Ishikawa (cell line): ENCODE results near the gene SCRN2.
A peak's percentile ranks its signal among the peaks of the same experiment; 100 is the strongest.

ENCODE experiments used
- CEBPB ChIP-seq: IDR thresholded peaks from 2 replicates; pipeline ENCODE4 v1.6.1; 2012
- EGR1 ChIP-seq: IDR thresholded peaks from 2 replicates; pipeline ENCODE4 v1.6.1; 2012
- EP300 ChIP-seq: IDR thresholded peaks from 2 replicates; pipeline ENCODE4 v1.6.1; 2012; ENCODE audit warnings: borderline replicate concordance
- FOXM1 ChIP-seq: IDR thresholded peaks from 2 replicates; pipeline ENCODE4 v1.6.1; 2012; ENCODE audit warnings: low read depth, borderline replicate concordance
- RAD21 ChIP-seq: IDR thresholded peaks from 2 replicates; pipeline ENCODE4 v1.6.1; 2012; ENCODE audit warnings: low read depth
- TAF1 ChIP-seq: IDR thresholded peaks from 2 replicates; pipeline ENCODE4 v1.6.1; 2012; ENCODE audit warnings: low read depth, mild to moderate bottlenecking
- YY1 ChIP-seq: IDR thresholded peaks from 2 replicates; pipeline ENCODE4 v1.6.1; 2012; ENCODE audit warnings: low read depth
- TF ChIP-seq, protein P1 (sequence below): IDR thresholded peaks from 2 replicates; pipeline ENCODE4 v1.6.1; 2012
- TF ChIP-seq, protein P2 (sequence below): IDR thresholded peaks from 2 replicates; pipeline ENCODE4 v1.6.1; 2012; ENCODE audit warnings: low read depth, mild to moderate bottlenecking
- TF ChIP-seq, protein P3 (sequence below): IDR thresholded peaks from 2 replicates; pipeline ENCODE4 v1.6.1; 2012

DNA sequence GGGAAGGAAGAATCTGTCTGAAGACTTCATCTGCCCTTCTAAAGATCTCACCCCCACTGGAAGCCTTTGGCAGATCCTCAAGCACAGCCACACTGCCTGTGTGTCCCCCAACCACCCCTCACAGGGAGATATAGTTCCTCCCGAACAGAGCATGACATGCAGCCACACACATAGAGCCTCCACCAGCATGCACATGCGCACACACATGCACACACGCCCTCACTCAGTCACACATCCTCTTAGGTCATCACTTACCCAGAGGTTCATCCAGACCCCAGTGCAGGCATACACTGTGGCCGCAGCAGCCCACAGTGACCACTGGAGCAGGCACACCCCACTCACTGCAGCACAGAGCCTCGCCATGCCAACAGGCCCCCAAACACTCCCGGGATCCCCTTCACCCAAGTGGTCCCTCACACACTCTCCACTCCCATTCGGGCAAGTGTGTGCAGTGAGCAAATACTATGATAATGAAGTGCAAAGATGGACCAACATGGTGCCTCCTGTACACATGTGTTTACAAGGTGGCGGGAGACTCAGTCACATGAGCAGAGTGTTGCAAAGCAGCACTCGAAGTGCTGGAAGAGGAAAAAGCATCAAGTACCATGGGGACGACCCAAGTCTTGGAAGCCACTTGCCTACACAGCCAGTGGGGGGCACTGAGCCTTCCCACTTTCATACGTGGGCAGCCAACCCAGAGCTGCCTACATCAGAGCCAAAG, 26.9 kb upstream of the SCRN2 start:
- TF ChIP-seq EP300 (no peak), TAF1 (no peak), CEBPB (no peak), EGR1 (no peak), FOXM1 (no peak), RAD21 (no peak), YY1 (no peak)
- TF ChIP-seq, protein P1, sequence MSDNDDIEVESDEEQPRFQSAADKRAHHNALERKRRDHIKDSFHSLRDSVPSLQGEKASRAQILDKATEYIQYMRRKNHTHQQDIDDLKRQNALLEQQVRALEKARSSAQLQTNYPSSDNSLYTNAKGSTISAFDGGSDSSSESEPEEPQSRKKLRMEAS, result 0 out of 2 replicates have a peak, but pooled peaks have one; percentile 25
- TF ChIP-seq, protein P2, sequence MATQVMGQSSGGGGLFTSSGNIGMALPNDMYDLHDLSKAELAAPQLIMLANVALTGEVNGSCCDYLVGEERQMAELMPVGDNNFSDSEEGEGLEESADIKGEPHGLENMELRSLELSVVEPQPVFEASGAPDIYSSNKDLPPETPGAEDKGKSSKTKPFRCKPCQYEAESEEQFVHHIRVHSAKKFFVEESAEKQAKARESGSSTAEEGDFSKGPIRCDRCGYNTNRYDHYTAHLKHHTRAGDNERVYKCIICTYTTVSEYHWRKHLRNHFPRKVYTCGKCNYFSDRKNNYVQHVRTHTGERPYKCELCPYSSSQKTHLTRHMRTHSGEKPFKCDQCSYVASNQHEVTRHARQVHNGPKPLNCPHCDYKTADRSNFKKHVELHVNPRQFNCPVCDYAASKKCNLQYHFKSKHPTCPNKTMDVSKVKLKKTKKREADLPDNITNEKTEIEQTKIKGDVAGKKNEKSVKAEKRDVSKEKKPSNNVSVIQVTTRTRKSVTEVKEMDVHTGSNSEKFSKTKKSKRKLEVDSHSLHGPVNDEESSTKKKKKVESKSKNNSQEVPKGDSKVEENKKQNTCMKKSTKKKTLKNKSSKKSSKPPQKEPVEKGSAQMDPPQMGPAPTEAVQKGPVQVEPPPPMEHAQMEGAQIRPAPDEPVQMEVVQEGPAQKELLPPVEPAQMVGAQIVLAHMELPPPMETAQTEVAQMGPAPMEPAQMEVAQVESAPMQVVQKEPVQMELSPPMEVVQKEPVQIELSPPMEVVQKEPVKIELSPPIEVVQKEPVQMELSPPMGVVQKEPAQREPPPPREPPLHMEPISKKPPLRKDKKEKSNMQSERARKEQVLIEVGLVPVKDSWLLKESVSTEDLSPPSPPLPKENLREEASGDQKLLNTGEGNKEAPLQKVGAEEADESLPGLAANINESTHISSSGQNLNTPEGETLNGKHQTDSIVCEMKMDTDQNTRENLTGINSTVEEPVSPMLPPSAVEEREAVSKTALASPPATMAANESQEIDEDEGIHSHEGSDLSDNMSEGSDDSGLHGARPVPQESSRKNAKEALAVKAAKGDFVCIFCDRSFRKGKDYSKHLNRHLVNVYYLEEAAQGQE, result no peak
- TF ChIP-seq, protein P3, sequence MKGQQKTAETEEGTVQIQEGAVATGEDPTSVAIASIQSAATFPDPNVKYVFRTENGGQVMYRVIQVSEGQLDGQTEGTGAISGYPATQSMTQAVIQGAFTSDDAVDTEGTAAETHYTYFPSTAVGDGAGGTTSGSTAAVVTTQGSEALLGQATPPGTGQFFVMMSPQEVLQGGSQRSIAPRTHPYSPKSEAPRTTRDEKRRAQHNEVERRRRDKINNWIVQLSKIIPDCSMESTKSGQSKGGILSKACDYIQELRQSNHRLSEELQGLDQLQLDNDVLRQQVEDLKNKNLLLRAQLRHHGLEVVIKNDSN, result no peak
